Activated T-helper 2 cell treated with anti-CD3 and anti-CD28 coated beads, Interferon-gamma antibody, Interleukin-2, Interleukin-4, amounts not matched to agents 10 μg/mL and 5 μg/mL and 100 μg/mL, durations not matched to agents 14 hours and 24 hours and 36 hours (primary cell): ENCODE measurements around the gene PLBD2. TPM values are rescaled to one million over a fixed set of nuclear protein-coding genes. Genes with fewer than 3 reads are reported as not detected.

Experiments used
- DNase-seq: peaks from one replicate; pipeline ENCODE4 v3.0.0; 2021; ENCODE audit warnings: low spot score
- H3K27ac Mint-ChIP-seq: one replicate; pipeline ENCODE4 v1.8.0; 2021; ENCODE audit warnings: mixed read lengths
- H3K27me3 Mint-ChIP-seq: one replicate; pipeline ENCODE4 v1.8.0; 2021; ENCODE audit warnings: low read depth, mixed read lengths
- H3K36me3 Mint-ChIP-seq: one replicate; pipeline ENCODE4 v1.8.0; 2021; ENCODE audit warnings: low read depth, mixed read lengths
- H3K4me1 Mint-ChIP-seq: one replicate; pipeline ENCODE4 v1.8.0; 2021; ENCODE audit warnings: low read depth, mixed read lengths
- H3K4me3 Mint-ChIP-seq: one replicate; pipeline ENCODE4 v1.8.0; 2021; ENCODE audit warnings: low read depth, mild to moderate bottlenecking, moderate library complexity, mixed read lengths
- H3K9me3 Mint-ChIP-seq: one replicate; pipeline ENCODE4 v1.8.0; 2021; ENCODE audit warnings: mixed read lengths
- intact Hi-C: fragments of 100-400 bp; cut with micrococcal nuclease; formaldehyde crosslinking; loops from one replicate; pipeline ENCODE4 v1.15.1; 2023
- total RNA-seq: library from RNA; stranded (reverse); gene quantifications from 2 replicates; pipeline ENCODE4 v1.2.3, GENCODE V29; 2022

Gene PLBD2
- total RNA-seq, 1 donor from 2014 or later: 18.6 TPM

GRCh38 chr12:113424915-113425823 lies 66.8 kb downstream of the PLBD2 start:
- H3K27ac Mint-ChIP-seq: no peak overlapping the region
- no peaks in the 10 kb centered on the region for H3K9me3 Mint-ChIP-seq
- H3K27me3 Mint-ChIP-seq: peaks cover 5% of the 10 kb centered on the region
- intact Hi-C loops: loop anchor here (1.0 to 2.0 kb wide), 2 partner anchors 113 to 228 kb away; no protein-coding TSS in a partner anchor
- peaks cover 7% of the 10 kb centered on the region for H3K4me1 Mint-ChIP-seq
- H3K4me3 Mint-ChIP-seq: no peak overlapping the region
- peak; percentile 38 for DNase-seq
- H3K36me3 Mint-ChIP-seq: no peaks in the 10 kb centered on the region

DNA sequence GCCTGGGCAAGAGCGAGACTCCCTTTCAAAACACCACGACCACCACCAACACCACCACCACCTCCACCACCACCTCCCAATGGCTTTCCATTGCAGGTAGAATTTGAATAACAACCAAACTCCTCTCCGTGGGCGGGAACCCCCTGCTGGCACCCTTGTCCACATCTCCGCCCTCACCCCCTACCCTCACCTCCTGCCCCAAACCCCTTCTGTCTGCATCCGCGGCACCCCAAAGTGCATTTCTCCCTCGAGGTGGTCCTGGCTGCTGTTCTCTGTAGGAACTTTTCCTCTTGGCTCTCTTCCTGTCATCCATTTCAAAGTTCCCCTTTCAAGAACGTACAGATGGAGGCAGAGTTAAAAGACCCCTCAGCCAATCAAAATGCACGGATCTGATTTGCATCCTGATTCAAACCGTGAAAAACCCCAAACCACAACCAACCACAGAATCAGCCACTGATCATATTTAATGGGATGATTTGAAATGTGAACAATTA lies 67.6 kb downstream of the PLBD2 start:
- Mint-ChIP-seq H3K9me3 (no peaks in the 10 kb centered on the region), H3K27me3 (peaks cover 5% of the 10 kb centered on the region), H3K36me3 (no peaks in the 10 kb centered on the region)

DNA sequence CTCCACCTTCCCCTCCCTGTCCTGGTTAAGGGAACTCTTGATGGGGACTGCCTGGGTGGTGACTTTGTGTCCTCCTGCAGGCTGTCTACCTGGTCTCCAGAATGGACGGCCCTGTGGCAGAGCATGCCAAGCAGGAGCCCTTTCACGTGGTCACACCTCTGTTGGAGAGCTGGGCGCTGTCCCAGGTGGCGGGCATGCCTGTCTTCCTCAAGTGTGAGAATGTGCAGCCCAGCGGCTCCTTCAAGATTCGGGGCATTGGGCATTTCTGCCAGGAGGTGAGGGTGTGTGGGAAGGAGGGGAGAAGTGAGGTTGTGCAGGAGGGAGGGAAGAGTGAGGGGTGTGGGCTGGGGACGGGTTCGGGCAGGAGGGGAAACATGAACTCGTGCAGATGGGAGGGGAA lies 69.5 kb downstream of the PLBD2 start:
- H3K4me3 Mint-ChIP-seq: no peak overlapping the region

More for the DNA sequence above, 67.6 kb downstream of the PLBD2 start:
- Mint-ChIP-seq H3K4me3 (no peak overlapping the region), H3K4me1 (peaks cover 7% of the 10 kb centered on the region), H3K27ac (no peak overlapping the region)
- no peak for DNase-seq
- intact Hi-C loops: loop anchor here (1.0 to 2.0 kb wide), 2 partner anchors 114 to 229 kb away; no protein-coding TSS in a partner anchor

DNA sequence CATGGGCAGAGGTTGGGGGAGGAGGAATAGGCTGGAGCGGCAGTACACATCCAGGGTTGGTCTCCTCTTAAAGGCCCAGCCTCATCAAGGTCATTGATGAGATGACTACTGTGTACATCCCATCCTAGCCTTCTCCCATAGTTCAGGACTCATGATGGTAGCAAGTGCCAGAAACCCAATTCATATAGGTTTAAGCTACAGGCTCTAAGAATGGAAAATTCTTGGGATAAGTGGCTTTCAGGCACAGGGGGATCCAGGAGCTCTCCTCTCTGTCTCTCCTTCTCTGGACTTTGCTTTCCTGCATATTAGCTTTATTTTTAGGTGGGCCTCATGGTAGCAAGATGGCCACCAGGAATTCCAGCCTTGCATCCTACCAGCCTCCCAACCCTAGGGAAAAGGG lies 70.1 kb downstream of the PLBD2 start:
- intact Hi-C loops: no loop called here
- no peak overlapping the region for H3K27ac Mint-ChIP-seq

More for the DNA sequence above, 69.5 kb downstream of the PLBD2 start:
- DNase-seq: no peak
- intact Hi-C loops: no loop called here
- Mint-ChIP-seq H3K4me1 (no peaks in the 10 kb centered on the region), H3K9me3 (no peaks in the 10 kb centered on the region), H3K36me3 (no peaks in the 10 kb centered on the region), H3K27ac (no peak overlapping the region), H3K27me3 (peaks cover 5% of the 10 kb centered on the region)

DNA sequence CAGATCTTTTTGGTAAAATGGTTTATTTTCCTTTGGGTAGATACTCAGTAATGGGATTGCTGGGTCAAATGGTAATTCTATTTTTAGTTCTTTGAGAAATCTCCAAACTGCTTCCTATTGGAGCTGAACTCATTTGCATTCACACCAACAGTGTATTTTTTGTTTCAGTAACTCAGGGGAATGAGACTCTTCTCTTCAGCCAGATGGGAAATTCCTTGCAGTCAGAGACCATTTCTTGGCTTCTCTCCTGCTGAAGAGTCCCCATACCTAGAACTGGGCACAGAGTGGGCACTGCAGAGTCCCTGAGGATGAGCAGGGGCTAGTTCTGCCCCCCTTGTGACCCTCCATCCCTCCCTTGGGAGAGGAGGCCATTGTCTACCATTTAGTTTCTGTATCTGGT lies 74.6 kb downstream of the PLBD2 start:
- peaks cover 3% of the 10 kb centered on the region for H3K27me3 Mint-ChIP-seq
- intact Hi-C loops: no loop called here
- no peaks in the 10 kb centered on the region for H3K9me3 Mint-ChIP-seq
- H3K4me3 Mint-ChIP-seq: no peak overlapping the region
- DNase-seq: no peak
- no peak overlapping the region for H3K27ac Mint-ChIP-seq
- no peaks in the 10 kb centered on the region for H3K36me3 Mint-ChIP-seq
- no peaks in the 10 kb centered on the region for H3K4me1 Mint-ChIP-seq

More for the DNA sequence above, 70.1 kb downstream of the PLBD2 start:
- no peak for DNase-seq
- H3K27me3 Mint-ChIP-seq: peaks cover 5% of the 10 kb centered on the region
- H3K4me3 Mint-ChIP-seq: no peak overlapping the region
- H3K4me1 Mint-ChIP-seq: no peaks in the 10 kb centered on the region
- H3K9me3 Mint-ChIP-seq: no peaks in the 10 kb centered on the region
- H3K36me3 Mint-ChIP-seq: no peaks in the 10 kb centered on the region

GRCh38 chr12:113435367-113435766 lies 77.0 kb downstream of the PLBD2 start:
- no peaks in the 10 kb centered on the region for H3K4me1 Mint-ChIP-seq
- H3K36me3 Mint-ChIP-seq: no peaks in the 10 kb centered on the region
- no peaks in the 10 kb centered on the region for H3K9me3 Mint-ChIP-seq
- H3K4me3 Mint-ChIP-seq: no peak overlapping the region
- intact Hi-C loops: no loop called here
- DNase-seq: no peak
- no peaks in the 10 kb centered on the region for H3K27me3 Mint-ChIP-seq
- no peak overlapping the region for H3K27ac Mint-ChIP-seq

DNA sequence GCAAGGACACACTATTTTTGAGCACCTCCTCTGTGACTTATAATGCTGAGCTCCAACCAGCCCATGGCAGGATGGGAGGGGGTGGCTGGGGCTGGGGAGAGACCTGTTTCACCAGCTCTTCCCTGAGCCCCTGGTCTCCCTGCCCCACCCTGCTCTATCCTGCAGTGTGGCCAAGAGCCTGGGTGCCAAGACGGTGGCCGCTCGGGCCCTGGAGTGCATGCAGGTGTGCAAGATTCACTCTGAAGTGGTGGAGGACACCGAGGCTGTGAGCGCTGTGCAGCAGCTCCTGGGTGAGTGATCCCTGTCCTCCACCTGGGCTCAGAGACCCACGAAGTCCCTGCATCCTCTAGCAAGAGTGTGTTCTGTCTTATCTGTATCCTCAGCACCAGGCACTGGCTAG lies 78.2 kb downstream of the PLBD2 start:
- intact Hi-C loops: no loop called here
- Mint-ChIP-seq H3K36me3 (no peaks in the 10 kb centered on the region), H3K4me3 (no peak overlapping the region), H3K9me3 (no peaks in the 10 kb centered on the region), H3K27me3 (no peaks in the 10 kb centered on the region), H3K27ac (no peak overlapping the region), H3K4me1 (no peaks in the 10 kb centered on the region)
- no peak for DNase-seq

DNA sequence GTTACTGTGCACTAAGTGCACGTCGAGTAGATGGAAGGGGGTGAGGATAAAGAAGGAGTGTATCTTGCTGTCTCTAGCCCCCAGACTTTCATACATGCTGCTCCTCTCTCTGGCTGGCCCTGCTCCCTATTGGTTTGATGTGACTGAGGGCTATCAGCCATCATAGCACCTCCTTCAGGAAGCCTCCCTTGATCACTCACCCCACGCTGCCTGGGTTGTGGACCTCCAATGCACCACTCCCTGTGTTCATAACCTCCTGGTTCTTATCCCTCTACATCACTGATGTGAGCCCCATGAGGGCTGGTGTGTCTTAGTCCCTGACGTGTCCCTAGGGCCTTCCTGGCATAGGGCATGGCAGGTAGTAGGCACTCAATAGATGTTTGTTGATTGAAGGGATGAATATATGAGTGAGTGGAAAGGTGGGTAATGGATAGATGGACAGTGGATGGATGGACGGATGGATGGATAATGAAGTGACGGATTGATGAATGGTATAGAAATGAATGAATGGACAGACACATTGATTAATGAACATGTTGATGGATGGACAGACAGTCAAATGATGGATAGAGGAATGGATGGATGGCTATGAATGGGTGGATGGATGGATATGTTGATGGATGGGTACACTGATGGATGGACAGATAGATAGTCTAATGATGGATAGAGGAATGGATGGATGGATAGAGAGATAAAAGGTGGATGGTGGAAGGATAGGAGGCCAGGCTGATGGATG lies 78.8 kb downstream of the PLBD2 start:
- Mint-ChIP-seq H3K9me3 (no peaks in the 10 kb centered on the region), H3K4me3 (no peak overlapping the region), H3K27me3 (no peaks in the 10 kb centered on the region), H3K27ac (no peak overlapping the region), H3K36me3 (no peaks in the 10 kb centered on the region), H3K4me1 (no peaks in the 10 kb centered on the region)
- intact Hi-C loops: no loop called here
- no peak for DNase-seq

GRCh38 chr12:113437729-113438100 lies 79.3 kb downstream of the PLBD2 start:
- Mint-ChIP-seq H3K9me3 (no peaks in the 10 kb centered on the region), H3K27ac (no peak overlapping the region)

DNA sequence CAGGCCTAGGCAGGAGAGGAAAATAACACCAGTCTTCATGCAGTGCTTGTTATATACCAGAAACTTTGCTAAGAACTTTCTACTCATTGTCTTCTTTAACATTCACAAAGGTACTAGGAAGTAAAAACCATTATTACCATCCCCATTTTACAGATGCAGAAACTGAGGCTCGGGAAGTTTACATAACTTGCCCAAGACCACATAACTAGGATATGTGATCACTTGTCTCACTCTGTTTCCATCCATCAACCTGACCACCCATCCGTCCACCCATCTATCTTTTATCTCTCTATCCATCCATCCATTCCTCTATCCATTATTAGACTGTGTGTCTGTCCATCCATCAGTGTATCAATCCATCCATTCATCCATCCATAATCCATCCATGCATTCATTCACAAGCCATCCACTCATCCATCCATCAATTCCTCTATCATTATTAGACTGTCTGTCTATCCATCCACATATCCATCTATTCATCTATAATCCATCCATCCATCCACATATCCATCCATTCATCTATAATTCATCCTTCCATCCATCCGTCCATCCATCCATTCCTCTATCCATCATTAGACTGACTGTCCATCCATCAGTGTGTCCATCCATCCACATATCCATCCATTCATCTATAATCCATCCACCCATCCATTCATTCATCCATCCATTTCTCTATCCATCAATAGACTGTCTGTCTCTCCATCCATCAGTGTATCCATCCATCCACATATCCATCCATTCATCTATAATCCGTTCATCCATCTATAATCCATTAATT lies 80.3 kb downstream of the PLBD2 start:
- Mint-ChIP-seq H3K27ac (no peak overlapping the region), H3K4me3 (no peak overlapping the region), H3K9me3 (no peaks in the 10 kb centered on the region), H3K36me3 (no peaks in the 10 kb centered on the region), H3K4me1 (no peaks in the 10 kb centered on the region), H3K27me3 (no peaks in the 10 kb centered on the region)
- DNase-seq: no peak
- intact Hi-C loops: no loop called here

More at GRCh38 chr12:113437729-113438100, 79.3 kb downstream of the PLBD2 start:
- Mint-ChIP-seq H3K36me3 (no peaks in the 10 kb centered on the region), H3K4me3 (no peak overlapping the region), H3K4me1 (no peaks in the 10 kb centered on the region), H3K27me3 (no peaks in the 10 kb centered on the region)
- intact Hi-C loops: no loop called here
- DNase-seq: no peak

GRCh38 chr12:113439301-113439597 lies 80.9 kb downstream of the PLBD2 start:
- DNase-seq: no peak
- no peaks in the 10 kb centered on the region for H3K36me3 Mint-ChIP-seq
- H3K4me1 Mint-ChIP-seq: no peaks in the 10 kb centered on the region
- H3K27me3 Mint-ChIP-seq: no peaks in the 10 kb centered on the region
- H3K4me3 Mint-ChIP-seq: no peak overlapping the region
- H3K9me3 Mint-ChIP-seq: no peaks in the 10 kb centered on the region
- intact Hi-C loops: no loop called here
- H3K27ac Mint-ChIP-seq: no peak overlapping the region

DNA sequence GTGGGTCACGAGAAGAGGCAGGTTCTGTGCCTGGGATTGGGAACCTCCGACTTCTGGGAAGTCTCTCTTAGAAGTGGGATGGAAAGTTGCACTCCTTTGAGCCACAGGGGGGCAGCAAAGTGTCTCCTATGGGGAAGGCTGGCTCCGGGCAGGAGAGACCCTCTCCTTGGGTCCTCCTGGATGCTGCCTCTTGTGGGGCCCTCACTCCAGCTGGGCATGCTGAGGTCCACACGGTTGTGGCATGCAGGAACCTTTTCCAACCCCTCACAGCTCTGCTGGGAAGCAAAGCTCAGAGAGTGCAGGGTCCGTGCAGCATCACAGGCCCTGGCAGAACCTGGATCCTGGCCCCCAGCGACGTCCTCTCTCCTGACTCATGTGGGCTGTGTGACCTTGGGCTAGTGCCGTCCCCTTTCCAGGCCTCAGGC lies 81.2 kb downstream of the PLBD2 start:
- DNase-seq: no peak
- H3K27ac Mint-ChIP-seq: no peak overlapping the region
- no peak overlapping the region for H3K4me3 Mint-ChIP-seq
- H3K27me3 Mint-ChIP-seq: no peaks in the 10 kb centered on the region
- no peaks in the 10 kb centered on the region for H3K4me1 Mint-ChIP-seq
- no peaks in the 10 kb centered on the region for H3K36me3 Mint-ChIP-seq
- H3K9me3 Mint-ChIP-seq: no peaks in the 10 kb centered on the region
- intact Hi-C loops: no loop called here
